Measurements from ENCODE around the gene PCDHB12.

The PCDHB12 gene

DNA sequence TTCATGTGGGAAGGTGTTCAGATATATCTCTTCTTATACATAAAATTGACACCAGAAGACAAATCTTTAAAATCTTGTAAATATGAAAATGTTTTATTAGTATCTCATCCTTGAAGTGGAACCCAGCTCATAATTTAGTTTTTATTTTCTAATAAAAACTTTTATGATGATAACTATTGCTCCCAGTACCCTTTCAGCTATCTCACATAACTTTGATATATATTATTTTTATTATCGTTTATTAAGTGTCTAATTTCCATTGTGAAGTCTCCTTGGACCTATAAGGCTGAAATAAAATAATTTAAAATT lies 52.7 kb downstream of the PCDHB12 start:
- DNase-seq (ENCODE audit: low read depth, low spot score), result no peak

All from ELF-1 (cell line).